ENCODE measurements around the gene HS1BP3. TPM values are rescaled to one million over a fixed set of nuclear protein-coding genes. Genes with fewer than 3 reads are reported as not detected.

The HS1BP3 gene
- total and polyA plus RNA-seq, 3 experiments from 2014 or later: 9.3 to 19.4 (median 9.5) TPM

DNA sequence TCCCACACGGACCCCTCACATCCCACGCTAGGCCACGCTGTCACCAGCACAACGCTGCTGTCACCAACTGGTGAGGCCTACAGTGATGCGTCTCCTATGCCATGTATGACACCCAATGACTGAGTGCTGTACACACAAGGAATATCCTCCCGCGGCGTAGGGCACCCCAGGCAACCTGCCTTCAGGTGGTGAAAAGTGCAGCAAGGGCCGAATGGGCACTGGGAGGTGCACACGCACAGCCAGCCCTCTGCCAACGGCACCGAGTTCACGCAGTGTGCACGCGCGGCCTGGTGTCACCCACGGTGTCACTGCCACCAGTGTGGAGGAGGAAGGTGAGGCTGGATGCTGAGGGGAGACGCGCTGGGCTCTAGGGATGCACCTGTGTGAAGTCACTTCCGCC lies 4.5 kb downstream of the HS1BP3 start:
- no peak overlapping the region for H3K27ac Mint-ChIP-seq
- POLR2A ChIA-PET: no interaction called here
- peaks cover 30 to 42% (median 42%) of the 10 kb centered on the region in 3 donors for H3K4me1 Mint-ChIP-seq
- peak in 1 of 5 donors; percentile 23 for DNase-seq
- CTCF ChIA-PET: interaction anchor here (1.5 kb wide), 1 partner anchor 203 kb away, joined by 3 read pairs; no protein-coding TSS in a partner anchor
- Histone ChIP-seq H3K4me1 (ENCODE audit: insufficient read depth, low read length) (peaks cover 24% of the 10 kb centered on the region), H3K36me3 (ENCODE audit: insufficient read depth, low read length) (peaks cover 6% of the 10 kb centered on the region), H3K27ac (ENCODE audit: low read depth, low read length) (no peak overlapping the region), H3K27me3 (ENCODE audit: insufficient read depth, low read length, poor library complexity, severe bottlenecking) (no peaks in the 10 kb centered on the region), H3K9me3 (ENCODE audit: low read length) (no peaks in the 10 kb centered on the region), H3K4me3 (ENCODE audit: low read length) (no peak overlapping the region)
- no peaks in the 10 kb centered on the region for H3K9me3 Mint-ChIP-seq
- no peaks in the 10 kb centered on the region for H3K27me3 Mint-ChIP-seq
- H3K36me3 Mint-ChIP-seq: peaks cover 5 to 45% (median 9%) of the 10 kb centered on the region in 3 donors
- H3K4me3 Mint-ChIP-seq: no peak overlapping the region

DNA sequence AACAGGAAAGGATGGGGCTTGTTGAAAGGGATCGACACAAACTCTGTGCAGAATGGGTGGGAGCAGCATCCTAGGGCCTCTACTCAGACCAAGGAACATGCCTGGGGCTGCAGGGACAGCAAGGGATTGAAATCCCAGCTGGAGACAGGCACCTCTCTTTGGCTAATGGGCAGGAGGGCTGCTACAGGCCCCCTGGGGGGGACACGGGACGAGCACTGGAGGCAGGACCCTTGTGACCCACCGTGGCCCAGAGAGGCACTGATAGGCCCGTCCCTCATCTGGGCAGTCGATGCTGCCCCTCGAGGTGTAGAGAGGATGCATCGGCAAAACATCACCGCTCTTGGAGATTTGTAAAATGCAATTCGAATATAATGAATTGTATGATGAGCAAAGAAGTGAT lies 5.1 kb downstream of the HS1BP3 start:
- peak overlapping the region in 1 of 8 donors; percentile 2 for H3K27ac Mint-ChIP-seq
- H3K9me3 Mint-ChIP-seq: no peaks in the 10 kb centered on the region
- peaks cover 21% of the 10 kb centered on the region for H3K4me1 ChIP-seq (ENCODE audit: insufficient read depth, low read length)
- no peak overlapping the region for H3K4me3 Mint-ChIP-seq
- H3K27me3 ChIP-seq (ENCODE audit: insufficient read depth, low read length, poor library complexity, severe bottlenecking): no peaks in the 10 kb centered on the region
- ChIA-PET POLR2A (no interaction called here), CTCF (interaction anchor here (1.5 kb wide), 1 partner anchor 202 kb away, joined by 3 read pairs; no protein-coding TSS in a partner anchor)
- peaks cover 5 to 51% (median 9%) of the 10 kb centered on the region in 3 donors for H3K36me3 Mint-ChIP-seq
- peaks cover 26 to 38% (median 37%) of the 10 kb centered on the region in 3 donors for H3K4me1 Mint-ChIP-seq
- no peak overlapping the region for H3K27ac ChIP-seq (ENCODE audit: low read depth, low read length)
- H3K27me3 Mint-ChIP-seq: no peaks in the 10 kb centered on the region
- no peak overlapping the region for H3K4me3 ChIP-seq (ENCODE audit: low read length)
- no peaks in the 10 kb centered on the region for H3K9me3 ChIP-seq (ENCODE audit: low read length)
- H3K36me3 ChIP-seq (ENCODE audit: insufficient read depth, low read length): peaks cover 6% of the 10 kb centered on the region
- DNase-seq: no peak

DNA sequence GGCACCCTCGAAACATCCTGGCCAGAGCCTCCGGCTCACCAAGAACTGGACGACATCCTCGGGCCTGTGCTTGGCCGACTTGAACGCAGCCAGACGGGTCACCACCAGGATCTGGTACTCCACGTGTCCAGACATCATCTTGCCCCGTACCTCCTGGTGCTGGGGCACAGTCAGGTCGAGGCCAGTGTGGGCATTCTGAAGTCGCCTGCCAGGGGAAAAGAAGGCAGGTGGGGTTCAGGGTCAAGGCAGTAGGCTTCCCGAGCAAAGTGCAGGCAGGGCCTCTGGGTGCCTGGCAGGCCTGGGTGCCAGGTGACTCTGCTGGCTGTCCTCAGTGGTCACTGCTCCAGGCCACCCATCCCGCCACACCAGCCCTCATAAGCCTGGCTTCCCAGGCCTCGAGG lies 5.6 kb downstream of the HS1BP3 start:
- no peaks in the 10 kb centered on the region for H3K9me3 Mint-ChIP-seq
- peaks cover 24 to 35% (median 34%) of the 10 kb centered on the region in 3 donors for H3K4me1 Mint-ChIP-seq
- H3K4me3 Mint-ChIP-seq: no peak overlapping the region
- H3K36me3 ChIP-seq (ENCODE audit: insufficient read depth, low read length): peaks cover 6% of the 10 kb centered on the region
- CTCF ChIA-PET: interaction anchor here (4.4 kb wide), 1 partner anchor 204 kb away, joined by 35 read pairs; no protein-coding TSS in a partner anchor
- no peaks in the 10 kb centered on the region for H3K27me3 Mint-ChIP-seq
- H3K27ac Mint-ChIP-seq: peak overlapping the region in 1 of 8 donors; percentile 45
- H3K27me3 ChIP-seq (ENCODE audit: insufficient read depth, low read length, poor library complexity, severe bottlenecking): no peaks in the 10 kb centered on the region
- no peak overlapping the region for H3K4me3 ChIP-seq (ENCODE audit: low read length)
- H3K36me3 Mint-ChIP-seq: peaks cover 5 to 53% (median 9%) of the 10 kb centered on the region in 3 donors
- POLR2A ChIA-PET: no interaction called here
- H3K9me3 ChIP-seq (ENCODE audit: low read length): no peaks in the 10 kb centered on the region
- no peak overlapping the region for H3K27ac ChIP-seq (ENCODE audit: low read depth, low read length)
- peak in 1 of 5 donors; percentile 39 for DNase-seq
- peaks cover 19% of the 10 kb centered on the region for H3K4me1 ChIP-seq (ENCODE audit: insufficient read depth, low read length)

DNA sequence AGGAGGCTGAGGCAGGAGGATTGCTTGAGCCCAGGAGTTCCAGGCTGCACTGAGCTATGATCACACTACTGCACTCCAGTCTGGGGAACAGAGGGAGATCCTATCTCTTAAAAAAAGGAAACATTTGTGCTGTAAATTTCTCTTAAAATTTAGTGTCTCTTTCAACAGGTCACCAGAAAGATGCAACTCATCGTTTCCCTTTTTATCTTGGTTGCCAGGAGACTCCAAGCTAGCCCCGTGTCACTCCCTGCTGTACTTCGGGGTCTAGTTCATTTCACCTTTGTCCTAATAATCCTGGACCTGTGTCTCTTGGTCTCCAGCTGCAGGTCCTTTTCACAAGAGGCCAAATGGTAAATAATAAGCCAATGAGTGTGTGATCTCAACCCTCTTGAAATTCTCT lies 7.1 kb downstream of the HS1BP3 start:
- H3K36me3 ChIP-seq (ENCODE audit: insufficient read depth, low read length): peaks cover 6% of the 10 kb centered on the region
- no peaks in the 10 kb centered on the region for H3K27me3 ChIP-seq (ENCODE audit: insufficient read depth, low read length, poor library complexity, severe bottlenecking)
- Mint-ChIP-seq H3K27me3 (no peaks in the 10 kb centered on the region), H3K4me1 (peaks cover 10 to 20% (median 19%) of the 10 kb centered on the region in 3 donors), H3K9me3 (no peaks in the 10 kb centered on the region), H3K4me3 (peak overlapping the region in 1 of 7 donors; percentile 34), H3K36me3 (peaks cover 5 to 65% (median 13%) of the 10 kb centered on the region in 3 donors), H3K27ac (peak overlapping the region in 4 of 8 donors; percentile 58 to 79 (median 71))
- peaks cover 8% of the 10 kb centered on the region for H3K4me1 ChIP-seq (ENCODE audit: insufficient read depth, low read length)
- no peak overlapping the region for H3K27ac ChIP-seq (ENCODE audit: low read depth, low read length)
- ChIA-PET POLR2A (interaction anchor here (1.6 kb wide), 1 partner anchor 197 kb away, joined by 6 read pairs; the partner anchor contains the start of gene RHOB), CTCF (interaction anchor here (1.1 to 5.8 kb wide), 9 partner anchors 8 to 291 kb away, joined by 3 to 87 read pairs (median 18); partner anchors contain the start of genes HS1BP3 and RHOB)
- no peaks in the 10 kb centered on the region for H3K9me3 ChIP-seq (ENCODE audit: low read length)
- no peak for DNase-seq
- H3K4me3 ChIP-seq (ENCODE audit: low read length): no peak overlapping the region

DNA sequence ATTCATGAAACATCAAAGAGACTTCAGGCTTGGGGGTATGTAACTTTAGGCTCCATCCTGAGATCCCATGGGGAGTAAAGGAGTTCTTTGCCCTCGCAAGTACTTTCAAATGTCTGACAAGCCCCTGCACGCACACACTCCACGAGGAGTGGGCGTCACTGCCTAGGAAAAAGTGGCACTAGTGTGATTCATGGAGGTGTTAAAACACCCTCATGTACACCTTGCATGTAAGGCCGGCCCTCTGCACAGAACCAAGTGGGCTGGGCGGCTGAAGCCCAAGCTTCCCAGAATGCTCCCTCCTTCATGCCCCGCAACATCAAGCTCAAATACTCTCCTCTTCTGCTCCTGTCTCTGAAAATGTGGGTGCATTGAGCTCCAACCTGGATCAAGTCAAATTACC lies 7.8 kb downstream of the HS1BP3 start:
- peaks cover 2 to 13% (median 12%) of the 10 kb centered on the region in 3 donors for H3K4me1 Mint-ChIP-seq
- H3K4me3 Mint-ChIP-seq: no peak overlapping the region
- Histone ChIP-seq H3K27ac (ENCODE audit: low read depth, low read length) (no peak overlapping the region), H3K4me3 (ENCODE audit: low read length) (no peak overlapping the region), H3K4me1 (ENCODE audit: insufficient read depth, low read length) (peaks cover 8% of the 10 kb centered on the region), H3K27me3 (ENCODE audit: insufficient read depth, low read length, poor library complexity, severe bottlenecking) (no peaks in the 10 kb centered on the region), H3K36me3 (ENCODE audit: insufficient read depth, low read length) (peaks cover 6% of the 10 kb centered on the region), H3K9me3 (ENCODE audit: low read length) (no peaks in the 10 kb centered on the region)
- peaks cover 5 to 71% (median 13%) of the 10 kb centered on the region in 3 donors for H3K36me3 Mint-ChIP-seq
- no peaks in the 10 kb centered on the region for H3K27me3 Mint-ChIP-seq
- ChIA-PET POLR2A (interaction anchor here (1.6 kb wide), 1 partner anchor 196 kb away, joined by 6 read pairs; the partner anchor contains the start of gene RHOB), CTCF (interaction anchor here (1.0 to 5.8 kb wide), 24 partner anchors 8 to 332 kb away, joined by 3 to 87 read pairs (median 4); partner anchors contain the start of genes HS1BP3 and RHOB)
- no peaks in the 10 kb centered on the region for H3K9me3 Mint-ChIP-seq
- H3K27ac Mint-ChIP-seq: peak overlapping the region in 3 of 8 donors; percentile 6 to 73 (median 47)
- peak in 1 of 5 donors; percentile 26 for DNase-seq

DNA sequence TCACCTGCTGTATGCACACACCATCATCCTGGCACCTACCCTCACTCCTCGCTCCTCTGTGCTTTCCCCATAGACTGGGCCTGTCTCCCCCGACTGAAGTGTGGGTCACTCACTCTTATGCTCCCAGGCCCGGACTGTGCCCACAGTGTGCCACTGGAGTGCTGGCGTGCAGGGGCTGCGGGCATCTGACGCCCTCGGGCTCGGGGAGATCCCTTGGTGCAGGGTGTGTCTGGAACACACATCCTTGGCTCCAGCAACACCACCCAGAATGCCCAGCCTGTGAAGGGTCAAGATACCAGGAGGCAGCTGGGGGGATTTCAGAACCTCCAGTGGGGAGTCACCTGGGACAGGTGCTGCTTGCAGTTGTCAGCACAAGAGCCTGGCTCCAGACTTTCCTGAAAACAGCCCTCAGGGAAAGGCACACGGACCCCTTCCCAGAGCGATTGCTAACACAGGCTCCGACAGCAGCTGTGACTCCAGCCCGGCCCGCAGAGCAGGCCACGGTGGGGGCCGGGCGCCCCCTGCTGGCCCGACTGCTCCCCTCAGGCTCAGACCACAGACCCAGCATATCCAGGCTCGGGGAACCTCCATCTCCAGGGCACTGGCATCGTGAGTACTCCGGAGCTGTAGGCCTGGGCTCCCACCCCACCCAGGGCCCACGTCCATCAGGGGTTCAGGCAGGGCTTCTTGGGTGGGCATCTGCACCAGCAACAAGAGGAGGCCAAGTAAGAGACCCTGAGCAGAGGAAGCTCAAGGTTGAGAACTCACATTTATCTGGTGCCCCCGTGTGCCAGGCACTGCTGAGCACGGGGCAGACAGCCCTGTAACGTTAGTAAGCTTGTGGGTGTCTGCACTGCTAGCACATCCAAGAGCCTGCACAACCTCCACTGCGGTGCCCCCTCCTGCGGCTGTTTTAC lies 8.6 kb downstream of the HS1BP3 start:
- H3K27ac Mint-ChIP-seq: peak overlapping the region in 3 of 8 donors; percentile 47 to 63 (median 63)
- POLR2A ChIA-PET: interaction anchor here (1.2 to 1.6 kb wide), 2 partner anchors 9 to 195 kb away, joined by 5 to 6 read pairs; partner anchors contain the start of genes HS1BP3 and RHOB

DNA sequence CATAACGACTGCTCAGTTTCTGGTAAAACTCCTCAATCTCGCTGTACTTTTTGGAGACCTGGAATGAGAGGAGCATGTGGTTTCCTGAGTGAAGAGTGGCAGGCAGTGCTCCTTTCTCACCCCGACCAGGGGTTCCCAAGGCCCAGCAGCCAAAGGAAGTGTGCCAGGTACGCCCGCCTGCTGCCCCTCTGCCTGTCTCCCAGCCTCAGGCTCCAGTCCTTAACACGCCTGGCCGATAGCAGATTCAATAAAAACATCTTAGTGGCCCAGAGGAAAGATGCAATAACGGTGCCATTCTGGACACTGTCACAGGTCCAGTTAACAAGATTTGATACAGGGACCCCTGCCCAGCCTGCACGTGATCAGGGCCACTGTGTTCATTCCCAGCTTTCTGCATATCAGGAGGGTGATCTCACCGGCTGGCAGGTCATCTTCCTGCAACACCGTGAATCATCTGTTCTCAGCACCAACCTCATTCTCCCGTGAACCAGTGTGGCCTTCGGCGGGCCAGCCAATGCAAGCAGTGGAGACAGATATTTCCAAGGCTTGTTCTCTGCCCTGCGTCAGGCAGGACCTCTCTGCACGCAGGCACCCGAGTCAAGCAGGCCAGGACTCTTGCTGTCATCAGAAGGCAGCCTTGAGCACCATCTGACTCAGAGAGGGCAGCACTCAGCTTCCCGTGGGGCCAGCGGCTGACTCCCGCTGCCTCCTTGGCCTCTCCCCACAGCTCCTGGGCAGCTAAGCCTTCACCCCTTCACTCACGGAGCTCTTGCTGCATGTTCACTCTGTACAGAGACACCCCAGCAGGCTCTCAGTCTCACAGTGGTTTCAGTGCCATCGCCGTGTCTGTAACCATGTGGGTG lies 9.5 kb downstream of the HS1BP3 start:
- POLR2A ChIA-PET: interaction anchor here (1.2 kb wide), 1 partner anchor 10 kb away, joined by 5 read pairs; the partner anchor contains the start of gene HS1BP3
- peaks cover 6% of the 10 kb centered on the region for H3K36me3 ChIP-seq (ENCODE audit: insufficient read depth, low read length)

More for the DNA sequence above, 8.6 kb downstream of the HS1BP3 start:
- H3K36me3 Mint-ChIP-seq: peaks cover 5 to 78% (median 13%) of the 10 kb centered on the region in 3 donors
- peaks cover 6% of the 10 kb centered on the region for H3K36me3 ChIP-seq (ENCODE audit: insufficient read depth, low read length)
- H3K4me1 Mint-ChIP-seq: peaks cover 0 to 11% (median 6%) of the 10 kb centered on the region in 3 donors
- no peaks in the 10 kb centered on the region for H3K9me3 ChIP-seq (ENCODE audit: low read length)
- H3K4me1 ChIP-seq (ENCODE audit: insufficient read depth, low read length): peaks cover 8% of the 10 kb centered on the region
- no peak overlapping the region for H3K4me3 ChIP-seq (ENCODE audit: low read length)
- H3K27me3 ChIP-seq (ENCODE audit: insufficient read depth, low read length, poor library complexity, severe bottlenecking): no peaks in the 10 kb centered on the region
- H3K9me3 Mint-ChIP-seq: no peaks in the 10 kb centered on the region
- peak; percentile 62 to 80 (median 65) for DNase-seq
- no peak overlapping the region for H3K27ac ChIP-seq (ENCODE audit: low read depth, low read length)
- H3K27me3 Mint-ChIP-seq: no peaks in the 10 kb centered on the region
- H3K4me3 Mint-ChIP-seq: no peak overlapping the region
- CTCF ChIA-PET: interaction anchor here (0.6 to 5.8 kb wide), 34 partner anchors 9 to 332 kb away, joined by 3 to 87 read pairs (median 4); partner anchors contain the start of genes HS1BP3, LDAH and RHOB

More for the DNA sequence above, 9.5 kb downstream of the HS1BP3 start:
- peak in 1 of 5 donors; percentile 39 for DNase-seq
- Mint-ChIP-seq H3K27ac (peak overlapping the region in 2 of 8 donors; percentile 63), H3K36me3 (peaks cover 5 to 81% (median 13%) of the 10 kb centered on the region in 3 donors), H3K4me1 (peaks cover 0 to 11% (median 6%) of the 10 kb centered on the region in 3 donors), H3K9me3 (no peaks in the 10 kb centered on the region), H3K4me3 (no peak overlapping the region), H3K27me3 (no peaks in the 10 kb centered on the region)
- Histone ChIP-seq H3K4me1 (ENCODE audit: insufficient read depth, low read length) (peaks cover 8% of the 10 kb centered on the region), H3K27me3 (ENCODE audit: insufficient read depth, low read length, poor library complexity, severe bottlenecking) (no peaks in the 10 kb centered on the region), H3K4me3 (ENCODE audit: low read length) (no peak overlapping the region), H3K27ac (ENCODE audit: low read depth, low read length) (no peak overlapping the region), H3K9me3 (ENCODE audit: low read length) (no peaks in the 10 kb centered on the region)
- CTCF ChIA-PET: interaction anchor here (0.8 to 5.8 kb wide), 16 partner anchors 9 to 230 kb away, joined by 3 to 87 read pairs (median 5); partner anchors contain the start of genes HS1BP3, LDAH and RHOB
